ENCODE measurements around the gene MAP3K19.

DNA sequence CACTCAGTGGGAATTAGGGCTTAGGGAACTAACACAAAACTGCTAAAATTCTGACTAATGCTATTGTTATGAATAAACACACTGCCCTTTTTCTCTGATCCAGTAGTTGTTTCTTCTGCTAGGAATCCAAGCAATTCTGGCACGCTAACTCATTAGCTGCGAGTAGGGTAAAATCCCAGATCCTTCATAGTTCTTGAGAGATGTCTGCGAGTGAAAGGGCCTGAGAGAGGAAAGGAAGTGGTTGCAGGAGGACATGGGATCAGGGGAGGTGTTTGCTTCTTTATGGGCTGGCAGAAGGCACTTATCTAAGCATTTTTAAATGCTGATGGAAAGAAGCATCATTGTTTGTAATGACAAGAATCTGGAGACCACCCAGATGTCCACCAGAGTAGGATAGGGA, 9.4 kb downstream of the MAP3K19 start:
- TF ChIP-seq, protein P1, sequence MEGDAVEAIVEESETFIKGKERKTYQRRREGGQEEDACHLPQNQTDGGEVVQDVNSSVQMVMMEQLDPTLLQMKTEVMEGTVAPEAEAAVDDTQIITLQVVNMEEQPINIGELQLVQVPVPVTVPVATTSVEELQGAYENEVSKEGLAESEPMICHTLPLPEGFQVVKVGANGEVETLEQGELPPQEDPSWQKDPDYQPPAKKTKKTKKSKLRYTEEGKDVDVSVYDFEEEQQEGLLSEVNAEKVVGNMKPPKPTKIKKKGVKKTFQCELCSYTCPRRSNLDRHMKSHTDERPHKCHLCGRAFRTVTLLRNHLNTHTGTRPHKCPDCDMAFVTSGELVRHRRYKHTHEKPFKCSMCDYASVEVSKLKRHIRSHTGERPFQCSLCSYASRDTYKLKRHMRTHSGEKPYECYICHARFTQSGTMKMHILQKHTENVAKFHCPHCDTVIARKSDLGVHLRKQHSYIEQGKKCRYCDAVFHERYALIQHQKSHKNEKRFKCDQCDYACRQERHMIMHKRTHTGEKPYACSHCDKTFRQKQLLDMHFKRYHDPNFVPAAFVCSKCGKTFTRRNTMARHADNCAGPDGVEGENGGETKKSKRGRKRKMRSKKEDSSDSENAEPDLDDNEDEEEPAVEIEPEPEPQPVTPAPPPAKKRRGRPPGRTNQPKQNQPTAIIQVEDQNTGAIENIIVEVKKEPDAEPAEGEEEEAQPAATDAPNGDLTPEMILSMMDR (IDR thresholded peaks at IDR 0.05): no peak
- TF ChIP-seq POLR2AphosphoS5 (IDR thresholded peaks at IDR 0.05) (no peak), EP300 (IDR thresholded peaks at IDR 0.05) (no peak)
